ENCODE results near the gene TTLL5.

- no peak for TF ChIP-seq CTCF (conservative IDR thresholded peaks at IDR 0.05; ENCODE audit: low read depth, low read length)
- no peak for TF ChIP-seq EZH2 (IDR thresholded peaks at IDR 0.05; ENCODE audit: low read length, unreplicated experiment)
Observed at GRCh38 chr14:75871181-75871880, 210.3 kb downstream of the TTLL5 start.

Measured in PC-3 (cell line).